NCI-H345 (cell line): Measurements from ENCODE around the gene C18orf63.
"Not testable (repeated sequence)": the region's sequence is repeated elsewhere in the genome, so short reads cannot be mapped to it uniquely, and the experiment has no call there.

Source experiments
- DNase-seq: peaks from one replicate; lab custom pipeline; 2025; lab: John Stamatoyannopoulos, UW

The C18orf63 gene

DNA sequence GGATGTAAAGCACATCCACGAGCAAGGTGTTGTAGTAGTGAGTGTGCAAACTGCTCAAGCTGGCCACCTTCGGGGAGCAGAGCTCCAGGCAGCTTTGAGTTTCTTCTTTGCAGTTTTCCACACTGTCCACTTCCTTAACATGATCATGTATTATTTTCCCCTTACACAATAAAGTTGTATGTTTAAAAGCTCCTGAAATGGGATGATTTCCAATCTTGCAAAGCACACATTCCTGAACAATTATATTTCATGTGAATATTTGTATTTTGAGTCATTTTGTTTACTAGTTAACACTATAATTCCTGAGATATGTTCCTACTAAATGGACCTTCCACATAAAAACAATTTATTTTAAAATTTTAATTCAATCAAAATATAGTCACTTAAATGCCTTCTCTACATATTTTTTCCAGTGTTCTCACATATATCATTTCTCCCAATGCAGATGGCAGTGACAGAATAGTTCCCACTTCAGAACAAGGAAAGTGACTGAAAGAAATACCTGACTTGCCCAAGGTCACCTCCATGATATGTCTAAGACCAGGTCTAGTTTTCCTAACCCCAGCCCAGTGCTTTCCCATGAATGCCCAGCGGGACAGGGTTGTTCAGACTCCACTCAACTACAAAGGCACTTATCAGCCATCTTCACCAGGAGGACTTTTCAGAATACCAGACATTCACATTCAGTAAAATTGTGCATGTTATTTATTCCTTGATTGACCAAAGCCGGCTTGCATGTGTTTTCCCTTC lies 29.4 kb upstream of the C18orf63 start:
- DNase-seq, result no peak

DNA sequence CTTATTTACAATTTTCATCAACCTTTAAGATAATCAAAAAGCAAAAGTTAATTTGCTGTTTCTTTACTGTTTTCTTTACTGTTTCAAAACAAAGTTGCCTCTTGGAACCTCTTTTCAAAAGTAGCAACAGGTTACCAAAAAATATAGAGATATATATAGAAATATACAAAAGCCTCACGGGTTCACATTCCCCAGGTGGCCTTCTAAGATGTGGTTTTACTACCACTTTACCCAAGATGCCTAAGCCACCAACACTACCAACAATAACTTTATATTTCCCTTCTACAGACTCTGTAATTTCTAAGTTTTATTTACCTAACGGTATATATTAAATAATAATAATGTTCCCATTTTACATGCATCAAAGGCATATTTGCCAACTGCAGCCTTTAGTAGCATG lies 28.8 kb upstream of the C18orf63 start:
- DNase-seq, result no peak

DNA sequence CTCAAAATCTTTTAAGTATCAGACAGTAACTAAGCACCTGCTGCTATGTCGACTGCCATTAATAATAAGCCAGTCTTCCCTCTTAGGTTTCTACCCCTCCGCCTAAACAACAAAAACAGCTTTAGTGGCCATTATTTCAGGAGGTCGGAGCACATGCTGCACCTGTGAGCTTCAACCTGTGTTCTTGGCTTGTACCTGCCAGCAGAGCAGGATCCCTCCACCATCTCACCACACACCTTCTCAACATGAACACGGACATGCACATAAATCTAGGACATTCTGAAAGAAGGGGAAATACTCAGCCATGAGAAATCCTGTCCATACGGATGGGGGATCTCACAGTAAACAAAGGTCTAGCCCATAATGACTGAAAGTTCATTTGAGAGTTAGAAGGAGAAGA lies 27.6 kb upstream of the C18orf63 start:
- no peak for DNase-seq

DNA sequence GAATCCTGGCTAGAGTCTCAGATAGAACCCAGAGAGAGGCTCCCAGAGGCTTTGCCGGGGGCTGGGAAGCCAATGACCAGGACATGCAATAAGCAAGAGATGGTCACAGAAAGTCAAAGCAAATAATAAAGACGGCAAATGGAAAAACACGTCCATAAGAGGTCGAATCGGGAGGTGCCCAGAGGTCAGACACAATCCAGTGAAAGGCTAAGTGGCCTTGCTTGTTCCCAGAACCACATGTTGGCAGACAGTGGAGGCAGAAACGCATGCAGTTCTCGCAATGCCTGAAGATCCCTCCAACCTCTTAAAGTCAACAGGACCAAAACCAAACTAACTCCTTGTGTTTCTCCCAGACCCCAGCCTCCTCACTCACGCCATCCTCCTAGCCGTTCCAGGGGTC lies 26.9 kb upstream of the C18orf63 start:
- DNase-seq, result no peak

DNA sequence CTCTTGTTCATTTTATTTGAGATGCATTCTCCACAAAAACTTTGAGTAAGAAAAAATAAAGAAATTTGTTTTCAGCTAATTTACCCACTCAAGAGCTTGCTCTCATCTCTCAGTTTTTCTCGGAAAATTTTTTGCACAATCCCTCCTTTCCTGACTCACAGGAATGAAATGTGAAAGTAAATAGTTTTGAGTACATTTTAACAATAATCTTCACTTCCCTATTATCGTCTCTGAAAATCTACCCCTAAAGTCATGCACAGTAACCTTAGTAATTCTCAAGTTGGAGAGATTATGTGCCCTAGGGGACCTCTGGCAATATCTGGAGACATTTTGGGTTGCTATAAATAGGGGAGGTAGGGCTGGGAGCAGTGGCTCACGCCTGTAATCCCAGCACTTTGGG lies 26.5 kb upstream of the C18orf63 start:
- DNase-seq, result no peak

DNA sequence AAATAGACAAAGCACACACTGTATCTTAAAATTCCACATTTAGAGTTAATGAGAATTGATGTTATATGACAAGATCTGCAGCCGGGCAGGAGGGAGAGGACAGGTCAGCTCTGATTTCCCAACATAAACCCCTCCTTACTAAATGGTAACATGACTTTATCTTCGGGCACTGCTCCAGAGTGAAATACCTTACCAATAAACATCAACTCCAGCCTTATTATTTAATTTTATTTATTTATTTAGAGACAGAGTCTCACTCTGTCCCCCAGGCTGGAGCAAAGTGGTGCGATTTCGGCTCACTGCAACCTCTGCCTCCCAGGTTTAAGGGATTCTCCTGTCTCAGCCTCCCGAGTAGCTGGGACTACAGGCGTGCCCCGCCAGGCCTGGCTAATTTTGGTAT lies 25.6 kb upstream of the C18orf63 start:
- DNase-seq, result no peak

DNA sequence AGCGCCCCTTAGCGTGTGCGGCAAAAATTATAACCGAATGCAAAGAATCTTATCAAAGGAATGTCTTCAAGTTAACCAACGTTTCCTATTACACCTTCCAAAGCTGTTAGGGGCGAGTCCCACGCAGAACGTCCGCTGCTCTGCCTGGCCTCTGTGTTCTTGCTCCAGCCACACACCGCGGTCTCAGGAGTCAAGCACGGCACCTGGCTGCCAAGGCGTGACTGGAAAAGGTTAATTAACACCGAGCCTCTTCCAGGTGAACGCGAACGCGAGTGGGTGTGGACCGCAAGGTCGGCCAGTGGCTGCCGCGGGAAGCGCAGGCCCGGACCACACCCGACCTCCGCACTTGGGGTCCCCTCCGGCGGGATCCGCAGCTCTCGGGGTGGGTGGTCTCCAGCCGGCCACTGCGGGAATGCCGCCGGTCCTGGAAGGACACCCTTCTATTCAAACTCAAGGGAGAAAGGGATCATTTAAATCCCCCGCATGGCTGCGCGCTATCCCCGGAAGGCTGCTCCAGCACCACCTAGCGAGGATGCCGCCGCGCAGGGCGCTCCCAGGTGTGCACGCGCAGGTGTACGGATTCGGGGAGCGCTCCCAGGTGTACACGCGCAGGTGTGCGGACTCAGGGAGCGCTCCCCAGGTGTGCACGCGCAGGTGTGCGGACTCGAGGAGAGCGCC lies 24.7 kb upstream of the C18orf63 start:
- peak; percentile 73 for DNase-seq

DNA sequence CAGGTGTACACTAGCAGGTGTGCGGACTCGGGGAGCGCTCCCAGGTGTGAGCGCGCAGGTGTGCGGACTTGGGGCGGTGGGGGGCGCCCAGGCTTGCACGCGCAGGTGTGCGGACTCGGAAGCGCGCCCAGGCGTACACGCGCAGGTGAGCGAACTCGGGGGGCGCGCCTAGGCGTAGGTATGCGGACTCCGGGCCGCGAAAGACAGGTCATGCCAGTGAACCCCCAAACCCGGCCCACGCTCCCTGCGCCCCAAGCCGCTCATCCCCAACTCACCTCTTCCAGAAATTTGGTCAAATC lies 24.2 kb upstream of the C18orf63 start:
- no peak for DNase-seq

DNA sequence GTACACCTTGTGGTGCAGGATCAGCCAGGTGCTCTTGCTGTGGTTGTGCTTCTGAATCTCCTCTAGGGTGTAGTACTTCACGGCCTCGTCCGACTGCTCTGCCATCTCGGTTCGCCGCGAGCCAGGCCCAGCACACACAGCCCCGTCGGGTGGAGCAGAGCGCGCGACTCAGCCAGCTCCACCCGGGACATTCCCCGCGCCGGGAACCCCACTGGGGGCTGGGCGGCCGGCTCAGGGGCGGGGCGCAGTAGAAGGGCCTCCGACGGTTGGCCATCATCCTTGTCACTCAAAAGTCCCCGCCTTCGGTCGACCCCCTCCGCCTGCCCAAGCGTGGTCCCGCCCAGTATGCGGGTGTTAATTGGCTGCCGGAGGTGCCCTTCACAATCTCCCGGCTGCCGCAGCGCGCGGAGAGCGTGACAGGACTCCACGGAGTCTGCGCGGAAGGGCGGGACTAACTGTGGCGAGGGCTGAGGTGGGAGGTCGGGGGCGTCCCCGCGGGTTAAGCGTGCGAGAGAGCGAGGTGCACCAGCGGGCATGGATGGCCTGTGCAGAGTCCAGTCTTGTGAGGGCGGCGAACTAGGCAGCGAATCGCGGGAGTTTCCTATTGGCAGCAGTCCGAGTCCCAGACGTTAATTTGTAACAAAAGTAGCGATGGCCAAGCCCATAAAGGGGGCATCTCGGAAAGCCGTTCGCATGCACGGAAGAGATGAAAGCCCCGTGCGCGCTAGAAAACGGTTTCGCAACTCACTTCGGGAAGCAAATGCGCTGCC lies 23.7 kb upstream of the C18orf63 start, which contains the start of gene CYB5A:
Gene CYB5A (minus strand): TSS at position 193 of the 770 bp plus-strand sequence. CDS start 88 bp downstream, at position 105.
- peak; percentile 98 for DNase-seq

DNA sequence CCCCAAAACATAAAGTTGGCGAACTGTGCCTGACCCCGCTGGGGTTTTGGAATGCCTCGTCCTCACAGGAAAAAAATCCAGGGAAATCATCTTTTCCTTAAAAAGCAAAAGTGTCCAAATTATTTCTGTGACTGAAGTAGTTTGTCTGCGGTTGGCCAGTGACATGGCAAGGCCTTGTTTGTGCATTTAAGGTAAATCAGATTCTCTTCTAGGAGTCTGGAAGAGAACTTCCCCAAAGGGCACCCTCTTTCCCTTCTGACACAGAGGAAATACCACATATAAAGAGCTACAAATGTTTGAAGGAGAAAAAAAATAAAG lies 23.1 kb upstream of the C18orf63 start:
- no peak for DNase-seq

DNA sequence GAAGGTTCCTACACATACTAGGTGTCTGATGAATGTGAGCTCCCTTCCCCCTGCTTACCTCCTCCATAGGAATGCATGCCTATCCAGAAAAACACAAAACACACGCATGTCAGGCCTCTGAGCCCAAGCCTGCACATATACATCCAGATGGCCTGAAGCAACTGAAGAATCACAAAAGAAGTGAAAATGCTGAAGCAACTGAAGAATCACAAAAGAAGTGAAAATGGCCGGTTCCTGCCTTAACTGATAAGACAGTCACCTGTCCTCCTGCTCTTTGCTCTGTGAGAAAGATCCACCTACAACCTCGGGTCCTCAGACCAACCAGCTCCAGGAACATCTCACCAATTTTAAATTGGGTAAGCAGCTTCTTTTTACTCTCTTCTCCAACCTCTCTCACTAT lies 22.7 kb upstream of the C18orf63 start:
- not testable (repeated sequence) for DNase-seq

DNA sequence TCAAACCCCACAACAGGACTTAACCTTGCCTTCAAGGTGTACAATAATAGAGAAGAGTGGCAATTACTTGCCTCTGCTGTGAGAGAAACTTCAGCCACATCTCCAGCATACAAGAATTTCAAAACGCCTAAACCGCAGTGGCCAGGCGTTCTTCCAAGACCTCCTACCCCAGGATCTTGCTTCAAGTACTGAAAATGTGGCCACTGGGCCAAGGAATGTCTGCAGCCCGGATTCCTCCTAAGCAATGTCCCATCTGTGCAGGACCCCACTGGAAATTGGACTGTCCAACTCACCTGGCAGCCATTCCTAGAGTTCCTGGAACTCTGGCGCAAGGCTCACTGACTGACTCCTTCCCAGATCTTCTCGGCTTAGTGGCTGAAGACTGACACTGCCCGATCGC lies 21.1 kb upstream of the C18orf63 start:
- DNase-seq, result no peak

DNA sequence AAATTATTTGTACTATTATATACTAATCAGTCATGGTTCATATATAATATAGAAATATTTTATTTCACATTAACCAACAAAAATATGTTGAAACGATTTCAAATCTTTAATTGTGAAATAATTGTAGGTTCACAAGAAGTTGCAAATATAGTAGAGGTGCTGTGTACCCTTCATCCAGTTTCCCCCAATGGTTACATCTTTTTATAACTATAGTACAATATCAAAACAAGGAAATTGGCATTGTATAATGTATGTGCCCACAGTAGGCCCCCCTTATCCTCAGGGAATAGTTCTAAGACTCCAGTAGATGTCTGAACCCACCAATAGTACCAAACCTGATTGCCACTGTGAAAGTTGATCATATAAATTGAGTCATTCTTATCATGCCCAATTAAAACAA lies 16.5 kb upstream of the C18orf63 start:
- no peak for DNase-seq

DNA sequence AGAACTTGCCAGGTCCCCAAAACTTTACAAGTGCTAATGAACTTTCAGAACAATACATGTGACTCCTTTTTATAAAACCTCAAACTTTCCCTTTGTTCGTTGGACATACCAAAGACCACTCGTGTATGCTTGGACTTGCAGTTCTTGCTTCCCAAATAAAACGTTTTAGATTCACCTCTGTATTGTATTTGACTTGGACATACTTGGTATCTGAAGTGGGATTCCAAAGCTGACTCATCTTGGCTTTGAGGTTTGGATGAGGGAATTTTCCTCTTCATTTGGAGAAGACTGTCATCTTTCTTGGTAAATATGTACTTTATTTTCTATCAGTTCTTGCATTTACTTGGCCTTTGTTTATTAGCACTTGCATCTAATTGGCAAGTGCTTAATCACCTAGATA lies 15.9 kb upstream of the C18orf63 start:
- no peak for DNase-seq

DNA sequence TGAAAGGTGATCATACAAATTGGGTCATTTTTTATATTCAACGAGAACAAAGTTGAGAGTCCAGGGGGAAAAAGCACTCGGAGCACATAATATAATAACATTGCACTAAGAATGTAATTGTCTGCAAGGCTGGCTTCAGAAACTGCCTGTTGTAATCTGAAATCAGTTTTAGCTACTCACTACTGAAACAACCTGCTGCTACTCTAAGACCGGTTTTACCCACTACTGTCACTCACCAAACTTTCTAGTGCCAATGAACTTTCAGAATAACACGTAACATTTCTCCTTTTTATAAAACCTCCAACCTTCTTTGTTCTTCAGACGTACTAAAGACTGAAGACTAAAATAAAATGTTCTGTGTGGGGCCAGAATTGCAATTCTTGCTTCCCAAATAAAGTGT lies 12.3 kb upstream of the C18orf63 start:
- no peak for DNase-seq

DNA sequence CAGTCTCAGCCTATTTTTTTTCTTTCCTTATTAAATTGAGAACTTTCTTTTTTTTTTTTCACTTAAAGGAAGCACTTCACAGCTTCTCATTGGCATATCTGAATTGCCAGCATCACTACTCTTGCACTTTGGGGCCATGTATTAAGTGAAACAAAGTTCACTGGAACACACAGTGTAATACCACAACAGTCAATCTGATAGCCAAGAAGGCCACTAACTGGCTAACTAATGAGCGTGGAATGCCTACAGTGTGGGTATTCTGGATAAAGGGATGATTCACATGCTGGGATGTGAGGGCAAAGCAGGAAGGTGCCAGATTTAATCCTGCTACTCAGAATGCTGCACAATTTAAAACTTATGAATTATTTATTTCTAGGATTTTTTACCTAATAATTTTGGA lies 11.7 kb upstream of the C18orf63 start:
- DNase-seq, result no peak

DNA sequence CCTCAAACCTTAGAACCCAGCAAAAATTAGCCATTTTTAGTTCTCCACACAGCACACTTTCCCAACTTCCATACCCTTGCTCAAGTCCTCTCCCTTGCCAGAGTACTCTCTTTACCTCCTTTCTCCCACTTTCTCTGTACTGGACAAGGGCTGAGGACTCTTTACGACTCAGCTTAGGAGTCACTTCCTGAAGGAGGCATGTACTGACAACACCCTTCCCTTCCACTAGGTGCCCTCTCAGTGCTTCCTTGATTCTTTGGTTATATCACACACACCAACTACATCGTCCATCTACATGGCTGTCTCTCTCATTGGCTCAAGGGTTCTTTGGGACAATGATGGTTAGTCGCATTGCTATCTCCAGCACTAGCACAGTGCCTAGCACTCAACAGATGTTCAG lies 5.2 kb upstream of the C18orf63 start:
- no peak for DNase-seq

DNA sequence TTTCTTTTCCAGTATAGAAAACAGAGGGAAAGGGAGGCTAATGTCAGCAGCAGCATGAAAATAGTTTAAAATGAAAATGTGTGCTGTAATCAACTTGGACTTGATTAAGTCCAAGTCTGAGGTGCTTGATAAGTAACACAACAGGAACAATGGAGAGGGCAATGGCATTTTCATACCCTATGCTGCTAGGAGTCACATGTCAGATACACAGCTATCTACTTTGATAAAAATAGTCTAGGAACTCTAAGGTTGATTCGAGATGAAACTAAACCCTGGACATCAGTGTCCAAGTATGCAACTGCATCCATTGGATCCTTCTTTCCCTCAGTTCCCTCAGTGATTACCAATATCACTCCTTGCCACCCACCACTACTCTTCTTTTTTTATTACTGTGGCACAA lies 4.6 kb upstream of the C18orf63 start:
- no peak for DNase-seq

DNA sequence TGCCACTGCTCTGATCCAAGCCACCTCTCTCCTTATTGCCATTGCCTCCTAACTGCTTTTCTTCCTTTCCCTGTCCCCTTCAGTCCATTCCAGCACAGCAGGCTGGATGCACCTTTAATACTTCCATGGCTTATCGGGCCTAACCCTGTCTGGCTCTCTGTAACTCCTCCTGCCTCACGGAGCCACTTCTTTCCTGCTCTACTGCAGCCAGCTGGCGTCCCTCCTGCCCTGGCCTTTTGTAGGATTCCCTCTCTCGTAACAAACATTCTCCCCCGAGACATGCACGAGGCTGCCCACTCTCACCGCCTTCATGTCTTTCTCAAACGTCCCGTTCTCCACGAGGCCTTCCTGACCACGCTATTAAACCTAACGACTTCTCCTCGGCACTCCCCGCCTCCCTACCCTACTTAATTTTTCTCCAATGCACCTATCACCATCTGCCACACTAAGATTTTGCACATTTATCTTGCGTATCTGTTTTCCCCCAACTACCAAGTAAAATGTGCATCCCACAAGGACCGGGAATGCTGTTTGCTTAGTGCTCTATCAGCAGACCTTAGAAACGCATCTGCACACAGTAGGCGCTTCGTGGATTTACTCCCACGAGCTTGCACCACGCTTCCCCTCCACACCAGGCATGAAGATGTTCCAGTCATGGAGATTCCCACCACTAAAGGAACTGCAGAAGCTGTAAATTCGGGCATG lies 728 bp upstream of the C18orf63 start:
- DNase-seq, result no peak

DNA sequence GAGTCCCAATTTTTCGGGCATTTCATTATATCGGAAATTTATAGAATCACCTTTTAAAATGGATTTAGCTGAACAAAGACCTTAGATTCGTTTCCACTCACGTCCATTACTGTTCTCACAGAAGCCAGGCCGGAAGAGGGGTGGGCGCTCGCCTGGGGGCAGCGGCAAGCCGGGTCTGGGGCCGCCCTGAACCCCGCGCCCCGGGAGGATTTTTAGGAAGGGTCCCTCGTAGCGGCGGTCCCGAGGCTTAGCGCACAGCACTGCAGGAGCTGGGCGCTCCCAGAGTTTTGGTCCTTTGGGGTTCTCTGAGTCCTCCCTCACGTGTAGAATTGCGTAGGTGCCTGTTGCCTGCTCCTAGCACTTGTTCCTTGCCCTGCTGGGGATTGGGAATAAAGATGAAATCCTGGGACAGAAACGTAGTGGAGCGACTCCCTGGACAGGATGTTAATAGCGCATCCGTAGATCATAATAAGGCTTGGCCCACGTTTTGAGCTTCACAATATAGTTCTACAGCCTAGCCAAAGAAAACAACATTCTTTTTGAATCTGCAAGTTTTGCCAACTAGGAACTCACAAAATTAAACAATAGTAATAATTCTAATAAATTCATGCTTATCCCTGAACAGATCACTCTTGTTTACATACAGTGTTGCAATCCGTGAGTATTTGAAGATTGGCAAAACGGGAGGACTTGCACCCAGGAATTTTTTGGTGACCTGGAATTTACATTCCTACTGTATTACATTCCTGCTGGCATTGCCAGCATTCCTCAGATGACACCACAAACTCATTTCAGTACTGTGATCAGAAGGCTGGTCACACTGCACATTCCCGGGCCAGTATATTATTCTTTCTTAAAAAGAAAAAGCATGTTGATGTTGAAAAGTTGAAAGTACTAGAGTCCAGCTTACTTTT lies 875 bp downstream of the C18orf63 start:
- DNase-seq, result no peak

DNA sequence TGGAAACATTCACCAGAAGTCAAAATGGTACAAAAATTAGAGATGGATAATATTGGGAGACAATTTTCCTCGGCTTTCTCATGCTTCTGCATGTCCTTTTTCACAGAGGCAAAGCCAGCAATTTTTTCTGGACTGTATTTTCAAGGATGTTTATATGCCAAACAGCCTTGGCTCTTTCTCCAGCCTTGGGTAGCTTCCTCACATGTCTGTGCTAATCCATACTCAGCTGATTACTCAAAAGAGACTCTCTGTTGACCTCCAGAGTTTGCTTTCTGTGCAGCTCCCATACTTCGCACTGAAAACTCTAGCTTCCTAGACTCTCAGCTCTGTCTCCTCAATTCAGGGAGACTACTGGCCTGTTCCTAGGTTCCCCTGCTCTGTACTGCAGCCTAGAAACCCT lies 10.6 kb downstream of the C18orf63 start:
- DNase-seq, result no peak

DNA sequence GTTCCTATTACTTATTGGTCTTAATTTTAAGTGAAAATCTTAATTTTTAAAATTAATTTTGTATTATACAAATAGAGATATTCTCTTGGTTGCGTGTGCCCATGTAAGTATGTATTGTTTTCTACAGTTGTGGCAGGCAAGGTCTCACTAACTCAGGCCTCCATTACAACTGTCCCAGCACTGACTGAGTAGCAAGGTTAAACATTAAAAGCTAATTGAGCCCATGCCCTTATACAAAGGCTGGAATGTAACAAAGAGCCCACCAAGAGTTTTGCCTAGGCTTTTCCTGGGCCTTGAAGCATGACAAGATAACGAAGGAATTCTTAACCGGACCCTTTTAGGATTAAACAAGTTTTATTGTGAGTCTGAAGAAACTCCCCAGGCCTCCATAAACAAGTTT lies 11.2 kb downstream of the C18orf63 start:
- DNase-seq, result not testable (repeated sequence)
